HG02588 (cell line): ENCODE data around the gene HMCN1.
A peak's percentile ranks its signal among the peaks of the same experiment; 100 is the strongest.

ENCODE experiments used
- ATAC-seq: cut with Tn5 transposase; IDR thresholded peaks from one replicate; pipeline ENCODE4 v1.9.1; 2021; ENCODE audit warnings: mild to moderate bottlenecking, moderate library complexity; ENCODE audit not compliant: unreplicated experiment

Gene HMCN1

DNA sequence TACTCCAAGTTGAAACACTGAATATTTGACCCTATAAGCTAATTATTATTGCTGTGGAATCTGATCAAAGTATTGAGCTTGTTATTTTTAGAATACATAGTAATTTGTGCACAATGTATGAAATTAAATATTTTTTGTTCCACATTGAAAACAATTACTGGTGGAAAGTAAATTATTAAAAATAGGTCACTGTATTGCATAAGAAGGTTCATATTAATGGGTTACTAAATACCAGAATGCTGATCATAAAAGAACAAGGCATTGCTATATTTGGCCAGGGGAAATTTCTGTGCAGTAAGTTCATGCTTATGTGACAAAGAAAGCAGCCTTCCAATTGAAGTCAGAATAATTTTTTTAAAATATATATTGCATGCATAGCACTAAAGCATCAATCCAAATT lies 481.4 kb downstream of the HMCN1 start:
- ATAC-seq, result no peak

GRCh38 chr1:186218654-186219352 lies 484.6 kb downstream of the HMCN1 start:
- ATAC-seq, result peak; percentile 78

DNA sequence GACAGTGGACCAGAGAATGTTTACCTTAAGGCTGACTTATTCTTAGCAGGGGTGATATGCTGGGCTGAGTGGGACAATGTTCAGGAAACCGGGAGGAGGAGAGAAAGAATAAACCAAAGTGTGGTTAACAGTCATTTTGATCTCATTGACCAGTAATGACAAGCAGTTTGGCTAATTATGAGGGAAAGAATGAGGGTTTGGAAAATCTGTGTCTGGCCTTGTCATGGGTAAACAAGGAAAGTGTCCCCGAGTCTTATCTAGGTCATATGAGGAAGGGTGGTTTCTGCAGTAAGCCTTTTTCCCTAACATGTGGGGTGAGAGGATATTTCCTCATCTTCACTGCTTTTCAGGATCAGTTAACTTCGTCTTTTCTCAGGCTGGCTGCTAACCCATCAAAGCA lies 485.9 kb downstream of the HMCN1 start:
- ATAC-seq, result no peak

DNA sequence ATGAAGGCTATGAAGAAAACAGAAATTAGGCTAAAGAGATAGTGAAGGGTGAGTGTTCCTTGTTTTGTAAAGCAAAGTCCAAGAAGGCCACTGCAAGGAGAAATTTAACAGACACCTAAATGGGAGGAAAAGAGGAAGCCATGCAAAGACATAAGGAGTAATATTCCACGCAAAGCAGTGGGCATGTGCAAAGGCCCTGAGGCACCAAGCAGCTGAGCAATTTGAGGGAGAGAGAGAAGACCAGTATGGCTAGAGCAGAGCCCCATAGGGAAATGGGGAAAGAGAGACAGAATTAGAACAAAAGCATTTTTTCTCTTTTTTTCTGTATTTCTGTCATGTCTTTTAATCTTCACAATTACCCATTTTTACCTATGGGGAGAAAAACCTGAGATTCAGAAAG lies 486.7 kb downstream of the HMCN1 start:
- no peak for ATAC-seq

DNA sequence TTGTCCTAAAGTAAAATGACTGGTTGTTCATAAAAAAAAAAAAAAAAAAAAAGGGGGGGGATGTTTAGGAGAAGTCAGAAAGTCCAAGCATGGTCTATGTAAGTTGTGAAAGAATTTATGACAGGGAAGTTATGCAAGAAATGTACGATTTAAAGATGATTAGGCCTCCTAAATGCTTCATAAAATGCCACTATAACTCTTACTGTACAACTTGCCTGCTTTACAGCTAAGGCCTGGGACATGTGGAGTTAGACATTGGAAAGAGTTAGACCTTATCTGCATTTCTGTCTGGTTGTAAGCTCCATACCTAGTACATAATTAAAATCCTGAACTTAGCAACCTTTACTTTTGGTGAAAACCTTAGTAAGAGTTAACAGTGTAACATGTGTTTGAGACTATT lies 490.9 kb downstream of the HMCN1 start:
- no peak for ATAC-seq

DNA sequence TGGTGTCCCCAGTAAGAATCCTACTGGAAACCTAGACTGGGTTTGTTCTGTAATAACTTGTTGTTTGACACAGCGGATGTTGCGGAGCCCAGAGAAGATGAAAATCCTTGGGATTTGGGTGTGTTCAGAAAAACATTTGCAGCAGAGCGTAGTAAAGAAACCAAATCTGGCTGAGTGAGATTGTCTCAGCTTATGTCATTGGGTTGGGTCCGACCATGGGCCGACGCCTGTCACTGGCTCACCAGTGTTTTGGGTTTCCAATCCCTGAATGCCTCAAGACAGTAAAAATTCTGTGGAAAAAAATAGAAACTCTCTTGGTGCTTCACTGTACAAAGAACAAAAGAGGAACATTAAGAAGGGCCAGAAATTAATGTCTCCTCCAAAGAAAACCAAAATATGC lies 494.6 kb downstream of the HMCN1 start:
- no peak for ATAC-seq

DNA sequence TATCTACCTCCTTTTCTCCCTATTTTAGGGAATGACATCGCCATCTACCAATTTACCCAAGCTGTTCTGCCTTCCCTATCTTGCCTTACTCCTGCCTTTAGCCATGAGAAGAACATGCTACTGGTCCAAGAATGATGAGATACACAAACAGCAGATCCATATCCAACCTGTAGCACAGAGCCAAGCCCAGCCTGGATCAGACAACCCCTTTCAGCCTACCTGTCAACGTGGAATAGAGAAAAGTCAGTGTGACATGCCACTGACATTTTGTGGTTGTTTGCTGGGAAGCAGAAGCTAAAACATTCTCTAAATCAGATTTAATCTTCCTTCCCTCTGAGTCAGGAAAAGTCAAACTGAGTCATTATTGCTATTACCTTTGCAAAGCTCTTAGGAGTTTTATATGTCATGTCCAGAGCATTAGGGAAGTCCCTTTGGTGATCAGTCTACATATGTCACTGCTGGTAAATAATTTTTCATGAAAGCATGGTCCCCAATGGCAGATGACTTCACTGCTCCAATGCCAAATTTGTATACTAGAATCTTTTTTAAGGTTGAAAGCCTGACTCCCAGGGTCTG lies 497.8 kb downstream of the HMCN1 start:
- ATAC-seq, result no peak

DNA sequence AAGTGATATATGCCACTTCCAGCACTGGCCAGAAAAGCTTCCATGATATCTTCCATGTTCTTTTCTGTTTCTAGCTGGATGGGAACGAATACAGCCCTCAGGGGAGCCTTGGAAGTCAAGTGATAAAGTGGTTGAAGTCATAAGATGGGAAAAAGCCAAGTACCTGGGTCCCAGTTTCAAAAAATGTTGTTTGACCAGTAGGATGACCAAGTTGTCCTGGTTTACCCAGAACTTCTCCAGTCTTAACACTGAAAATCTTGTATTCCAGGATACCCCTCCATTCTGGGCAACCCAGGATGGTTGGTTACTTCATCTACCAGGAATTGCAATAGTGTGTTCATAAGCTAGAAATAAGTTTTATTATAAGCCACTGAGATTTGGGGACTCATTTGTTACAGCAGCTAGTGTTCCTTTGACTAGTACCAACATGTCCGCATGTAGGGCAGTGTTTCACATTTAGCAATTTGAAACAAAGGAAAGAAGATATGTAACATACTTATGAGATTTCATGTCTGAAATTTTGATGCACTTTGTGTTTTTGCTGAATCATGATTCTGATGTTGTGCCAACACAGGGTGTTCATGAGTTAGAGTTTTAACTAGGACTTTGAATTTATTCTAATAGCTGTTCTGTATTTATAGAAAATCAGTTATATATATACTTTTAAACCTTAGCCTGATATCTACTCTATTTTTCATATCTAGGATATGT lies 500.9 kb downstream of the HMCN1 start:
- no peak for ATAC-seq

DNA sequence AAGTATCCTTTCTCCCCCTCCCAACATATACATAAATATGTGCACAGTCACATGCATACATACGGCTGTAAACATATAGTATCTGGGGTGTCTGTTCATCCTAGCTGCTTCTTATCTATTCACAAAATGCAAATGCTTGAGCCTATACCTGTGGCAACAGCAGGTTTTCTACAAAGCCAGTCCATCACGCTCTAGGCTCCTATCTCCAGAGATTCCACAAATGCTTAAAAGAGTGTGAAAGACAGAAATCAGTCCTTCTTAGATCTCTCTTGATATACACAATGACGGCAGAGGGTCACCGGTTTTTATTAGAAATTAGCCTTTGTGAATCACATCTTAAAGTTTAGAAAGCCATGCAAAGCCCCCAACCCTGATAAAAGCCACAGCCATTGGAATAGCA lies 501.5 kb downstream of the HMCN1 start:
- ATAC-seq, result no peak

GRCh38 chr1:186236921-186237320 lies 502.7 kb downstream of the HMCN1 start:
- ATAC-seq, result no peak

DNA sequence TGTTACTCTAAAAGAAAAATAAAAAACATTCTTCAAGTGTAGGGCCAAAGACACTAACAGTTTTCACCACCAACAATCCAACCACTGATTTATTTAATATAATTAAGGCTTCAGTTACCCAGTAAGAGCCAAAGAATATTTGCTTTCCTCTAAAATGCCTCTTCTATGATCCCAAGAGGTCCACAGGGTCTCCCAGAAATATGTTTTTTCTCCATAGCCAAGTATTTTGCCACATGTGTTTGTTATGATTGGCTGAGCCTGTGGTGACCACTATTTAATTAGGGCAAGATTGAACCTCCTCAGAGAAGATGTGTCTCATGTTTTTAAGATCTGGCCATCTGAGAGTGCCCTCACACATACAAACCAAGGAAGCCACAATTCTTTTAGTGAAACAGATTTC lies 505.0 kb downstream of the HMCN1 start:
- ATAC-seq, result no peak

GRCh38 chr1:186240436-186240835 lies 506.2 kb downstream of the HMCN1 start:
- no peak for ATAC-seq
